MV-4-11 (cell line): ENCODE data around the gene NGB.
A peak's percentile ranks its signal among the peaks of the same experiment; 100 is the strongest.

Source experiments
- DNase-seq: peaks from one replicate; lab custom pipeline; 2025; lab: John Stamatoyannopoulos, UW

NGB gene

DNA sequence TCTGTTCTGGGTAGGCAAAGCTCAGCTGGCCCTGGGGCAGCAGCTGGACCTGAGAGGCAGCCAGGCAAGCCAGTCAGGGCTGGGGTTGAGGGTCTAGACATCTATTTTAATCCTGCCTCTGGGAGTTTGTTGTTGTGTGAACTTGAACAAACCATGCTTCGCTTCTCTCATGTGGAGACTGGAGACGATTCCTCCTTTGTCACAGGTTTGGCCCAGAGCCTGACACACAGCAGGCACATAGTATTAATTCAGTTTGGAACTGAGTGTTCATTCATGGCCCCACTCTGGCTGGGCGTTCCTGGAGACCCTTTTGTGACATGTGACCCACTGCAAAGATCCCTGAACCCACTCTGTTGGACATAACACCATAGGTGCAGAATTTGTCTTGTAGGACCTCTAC is 39.3 kb downstream of the NGB start:
- no peak for DNase-seq

- DNase-seq, result no peak
Observed at GRCh38 chr14:77230914-77231313, 40.1 kb downstream of the NGB start.

DNA sequence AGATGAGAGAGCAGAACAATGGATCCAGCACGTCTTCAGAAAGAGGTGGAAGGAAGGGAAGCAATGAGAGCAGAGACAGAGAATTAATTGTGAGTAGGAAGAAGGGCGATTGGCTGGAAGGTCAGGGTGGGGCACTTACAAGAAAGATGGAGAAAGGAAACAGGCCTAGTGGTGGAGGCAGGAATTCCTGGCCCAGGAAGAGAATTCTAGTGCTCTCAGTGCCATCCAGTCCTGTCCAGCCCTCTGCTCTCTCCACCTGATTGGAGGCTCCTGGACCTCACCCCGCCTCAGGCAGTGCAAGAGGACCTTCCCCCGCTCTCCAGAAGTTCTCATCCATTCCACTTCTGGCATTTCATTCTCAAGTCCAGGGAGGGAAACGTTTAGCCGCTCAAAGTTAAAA is 43.0 kb downstream of the NGB start:
- no peak for DNase-seq

GRCh38 chr14:77225892-77226557 is 45.0 kb downstream of the NGB start:
- DNase-seq, result no peak

DNA sequence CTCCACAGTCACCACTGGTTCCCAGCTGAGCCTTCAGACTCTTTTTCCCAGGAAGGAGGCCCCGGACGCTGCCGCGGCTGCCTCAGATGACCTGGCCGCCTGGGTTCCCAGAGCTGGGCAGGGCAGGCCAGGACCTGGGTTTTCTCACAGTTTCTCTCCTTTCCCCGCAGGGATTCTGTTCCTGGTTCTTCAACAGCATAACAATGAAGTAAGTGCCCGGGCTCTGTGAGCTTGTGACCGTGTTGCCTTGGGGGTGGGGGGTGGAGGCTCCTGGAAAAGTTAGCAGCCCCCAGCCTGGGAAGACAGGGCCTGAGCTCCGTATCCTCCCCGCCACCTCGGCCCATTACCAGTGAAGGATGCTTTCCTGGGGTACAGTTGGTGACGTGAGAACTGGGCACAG is 45.8 kb downstream of the NGB start:
- no peak for DNase-seq

GRCh38 chr14:77224212-77224611 is 46.8 kb downstream of the NGB start:
- peak; percentile 34 for DNase-seq

DNA sequence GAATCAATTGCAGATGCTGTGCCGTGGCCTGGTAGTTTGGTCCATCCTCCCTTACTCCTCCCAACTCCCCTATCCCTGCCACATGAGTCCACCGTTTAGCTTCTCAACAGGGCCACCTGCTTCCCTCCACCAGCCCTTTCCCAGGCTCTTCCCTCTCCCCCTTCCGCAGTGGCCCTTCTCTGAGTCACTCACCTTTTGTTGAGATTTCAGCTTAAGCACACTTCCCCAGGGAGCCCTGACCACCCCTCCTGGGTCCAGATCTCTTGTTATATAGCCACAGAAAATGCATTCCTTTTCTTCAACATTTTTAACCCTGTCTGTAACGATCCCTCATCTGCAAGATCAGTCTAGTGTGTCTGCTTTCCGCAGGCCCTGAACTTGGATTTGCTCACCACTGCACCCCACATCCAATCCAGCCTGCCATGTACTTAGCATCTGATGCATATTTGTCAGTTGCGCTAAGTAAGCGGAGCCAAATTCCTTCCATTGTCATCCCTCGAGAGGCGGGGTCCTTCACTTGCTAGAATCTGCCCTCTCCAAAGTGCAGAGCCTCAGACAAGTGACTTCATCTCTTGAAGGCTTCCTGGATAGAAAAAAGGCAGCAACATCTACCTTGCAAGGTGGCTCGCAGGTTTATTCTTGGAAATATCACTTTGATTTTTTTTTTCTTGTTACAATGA is 48.3 kb downstream of the NGB start:
- no peak for DNase-seq

- no peak for DNase-seq
Observed at GRCh38 chr14:77221241-77221871, 49.6 kb downstream of the NGB start.

DNA sequence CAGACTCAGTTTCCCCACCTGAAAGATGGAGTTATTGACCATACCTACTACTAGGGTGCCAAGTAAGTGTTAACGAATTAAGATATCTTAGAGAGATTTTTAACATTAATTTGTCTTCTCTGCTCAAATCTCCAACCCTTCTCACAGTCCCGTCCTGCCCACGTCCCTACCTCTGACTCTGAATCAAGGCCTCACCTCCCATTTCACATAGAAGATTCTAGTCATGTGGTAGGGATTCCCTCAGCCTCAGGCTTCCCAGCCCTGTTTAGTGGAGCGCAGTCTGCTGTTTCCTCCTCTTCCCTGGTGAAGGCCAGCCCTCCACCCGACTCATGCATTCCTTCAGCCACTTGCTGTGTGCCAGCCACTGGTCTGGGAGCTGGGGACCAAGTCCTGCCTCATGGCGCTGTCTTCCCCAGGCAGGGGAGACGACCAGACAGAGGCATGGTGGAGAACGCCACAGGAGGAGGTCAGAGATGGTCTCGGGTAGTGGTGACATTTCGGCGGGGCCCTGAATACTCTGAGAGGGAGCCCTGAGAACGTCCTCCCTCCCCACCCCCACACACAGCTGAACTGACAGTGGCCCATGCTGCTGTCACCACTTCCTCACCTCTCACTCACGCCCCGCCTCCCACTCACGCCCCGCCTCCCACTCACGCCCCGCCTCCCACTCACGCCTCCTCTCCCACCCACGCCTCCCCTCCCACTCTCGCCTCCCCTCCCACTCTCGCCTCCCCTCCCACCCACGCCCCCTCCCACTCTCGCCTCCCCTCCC is 50.6 kb downstream of the NGB start:
- no peak for DNase-seq

DNA sequence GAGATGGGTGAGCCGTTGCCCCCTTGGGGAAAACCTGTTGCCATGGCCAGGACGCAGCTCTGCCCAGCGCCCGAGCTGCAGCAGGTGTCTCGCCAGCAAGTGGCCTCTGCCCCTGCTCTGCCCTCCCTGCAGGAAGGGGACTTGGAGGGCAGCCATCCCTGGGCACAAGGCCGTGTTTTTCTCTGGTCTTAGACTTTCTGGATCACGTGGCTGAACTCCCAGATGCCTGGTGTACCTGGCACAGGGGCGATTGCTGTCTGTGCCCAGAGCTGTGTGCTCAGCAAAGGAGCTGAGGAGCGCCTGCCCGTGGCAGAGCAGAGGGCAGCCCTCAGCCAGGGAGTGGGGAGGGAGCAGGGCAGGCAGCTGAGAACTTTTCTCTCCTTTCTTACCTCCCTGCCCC is 51.4 kb downstream of the NGB start:
- DNase-seq, result no peak

- DNase-seq, result no peak
Observed at GRCh38 chr14:77217551-77217950, 53.5 kb downstream of the NGB start.
